ENCODE measurements around the gene TBC1D2. TPM values are rescaled to one million over a fixed set of nuclear protein-coding genes. Genes with fewer than 3 reads are reported as not detected.

The TBC1D2 gene
- total RNA-seq, 4 donors from 2014 or later, result 2.5 to 10.9 (median 7.5) TPM

GRCh38 chr9:98164912-98165311 is 90.5 kb downstream of the TBC1D2 start:
- no peak overlapping the region for H3K27ac ChIP-seq
- no peaks in the 10 kb centered on the region for H3K36me3 ChIP-seq
- no peaks in the 10 kb centered on the region for H3K4me1 ChIP-seq
- H3K9me3 ChIP-seq, result no peaks in the 10 kb centered on the region
- intact Hi-C loops (cut with DNase I; ENCODE audit: low total_unique reads), result no loop called here
- TF ChIP-seq POLR2A (IDR thresholded peaks at IDR 0.05) (no peak), CTCF (IDR thresholded peaks at IDR 0.05) (no peak)
- no peaks in the 10 kb centered on the region for H3K27me3 ChIP-seq
- DNase-seq, result no peak
- no peak overlapping the region for H3K4me3 ChIP-seq

GRCh38 chr9:98162613-98163012 is 92.8 kb downstream of the TBC1D2 start:
- TF ChIP-seq POLR2A (IDR thresholded peaks at IDR 0.05), result no peak
- no peak for TF ChIP-seq CTCF (IDR thresholded peaks at IDR 0.05)
- Histone ChIP-seq H3K27ac (no peak overlapping the region), H3K27me3 (no peaks in the 10 kb centered on the region), H3K4me1 (no peaks in the 10 kb centered on the region), H3K36me3 (no peaks in the 10 kb centered on the region), H3K4me3 (no peak overlapping the region), H3K9me3 (no peaks in the 10 kb centered on the region)
- DNase-seq, result no peak
- intact Hi-C loops (cut with DNase I; ENCODE audit: low total_unique reads), result no loop called here

GRCh38 chr9:98161851-98162250 is 93.6 kb downstream of the TBC1D2 start:
- no peak overlapping the region for H3K4me3 ChIP-seq
- H3K27ac ChIP-seq, result no peak overlapping the region
- TF ChIP-seq POLR2A (IDR thresholded peaks at IDR 0.05) (no peak), CTCF (IDR thresholded peaks at IDR 0.05) (no peak)
- no peaks in the 10 kb centered on the region for H3K9me3 ChIP-seq
- intact Hi-C loops (cut with DNase I; ENCODE audit: low total_unique reads), result no loop called here
- H3K27me3 ChIP-seq, result no peaks in the 10 kb centered on the region
- DNase-seq, result no peak
- H3K36me3 ChIP-seq, result no peaks in the 10 kb centered on the region
- no peaks in the 10 kb centered on the region for H3K4me1 ChIP-seq

GRCh38 chr9:98159790-98160189 is 95.7 kb downstream of the TBC1D2 start:
- H3K27ac ChIP-seq, result no peak overlapping the region
- H3K9me3 ChIP-seq, result no peaks in the 10 kb centered on the region
- H3K36me3 ChIP-seq, result no peaks in the 10 kb centered on the region
- no peaks in the 10 kb centered on the region for H3K4me1 ChIP-seq
- TF ChIP-seq POLR2A (IDR thresholded peaks at IDR 0.05) (no peak), CTCF (IDR thresholded peaks at IDR 0.05) (no peak)
- H3K4me3 ChIP-seq, result no peak overlapping the region
- intact Hi-C loops (cut with DNase I; ENCODE audit: low total_unique reads), result no loop called here
- no peaks in the 10 kb centered on the region for H3K27me3 ChIP-seq
- DNase-seq, result no peak

- Histone ChIP-seq H3K4me3 (no peak overlapping the region), H3K4me1 (no peaks in the 10 kb centered on the region), H3K27me3 (no peaks in the 10 kb centered on the region), H3K9me3 (no peaks in the 10 kb centered on the region), H3K36me3 (no peaks in the 10 kb centered on the region), H3K27ac (no peak overlapping the region)
- DNase-seq, result no peak
- TF ChIP-seq POLR2A (IDR thresholded peaks at IDR 0.05) (no peak), CTCF (IDR thresholded peaks at IDR 0.05) (no peak)
- intact Hi-C loops (cut with DNase I; ENCODE audit: low total_unique reads), result no loop called here
Observed at GRCh38 chr9:98159301-98159700, 96.1 kb downstream of the TBC1D2 start.

Measured in uterus (tissue), 4 donors.